H54 (cell line): Measurements from ENCODE around the gene WNT16.
"Not testable (repeated sequence)": the region's sequence is repeated elsewhere in the genome, so short reads cannot be mapped to it uniquely, and the experiment has no call there.

Source experiments
- DNase-seq: peaks from one replicate; pipeline ENCODE4 v3.0.0; 2011; ENCODE audit warnings: low spot score, mixed read lengths; ENCODE audit not compliant: insufficient read length
- FAIRE-seq: peaks from 3 replicates; lab custom pipeline; 2011; peaks lifted over from hg19 to GRCh38; lab: Jason Lieb, UNC
- POLR2A ChIP-seq: IDR thresholded peaks from 2 replicates; pipeline ENCODE4 v1.6.1; 2011; ENCODE audit warnings: low read depth, mild to moderate bottlenecking, low read length

The WNT16 gene

DNA sequence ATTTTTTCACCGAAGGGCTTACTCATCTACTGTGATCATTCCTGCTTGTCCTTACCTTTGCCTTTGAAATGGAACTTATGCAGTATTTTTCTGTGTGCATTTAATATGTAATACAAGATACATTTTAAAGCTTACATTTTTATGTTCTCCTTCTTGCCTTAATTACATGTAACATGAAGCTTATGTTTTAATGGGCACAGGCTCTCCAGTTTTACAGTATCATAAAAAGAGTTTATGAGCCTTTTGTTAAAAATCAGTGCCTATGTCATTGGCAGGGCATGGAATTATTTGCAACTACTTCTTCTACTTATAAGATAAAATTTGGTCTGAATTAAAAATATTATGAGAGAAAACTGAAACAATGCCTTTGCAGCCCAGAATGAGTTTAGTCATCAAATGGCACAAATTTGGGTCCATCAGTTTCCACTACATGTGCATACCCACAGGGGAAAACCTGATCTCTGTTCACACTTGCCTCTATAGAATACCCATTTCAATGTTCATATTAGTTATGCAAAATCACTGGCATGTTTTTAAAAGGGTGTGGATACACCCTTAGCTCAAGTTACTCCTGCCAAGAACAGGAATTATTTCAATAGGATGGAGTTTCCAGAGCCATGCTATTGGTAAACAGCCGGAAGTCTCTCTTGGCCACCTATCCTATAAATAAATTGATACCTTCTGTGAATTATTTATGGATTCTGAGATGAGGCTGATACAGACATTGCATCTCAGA, 27.9 kb upstream of the WNT16 start:
- DNase-seq: no peak
- FAIRE-seq: no peak
- TF ChIP-seq POLR2A: no peak

DNA sequence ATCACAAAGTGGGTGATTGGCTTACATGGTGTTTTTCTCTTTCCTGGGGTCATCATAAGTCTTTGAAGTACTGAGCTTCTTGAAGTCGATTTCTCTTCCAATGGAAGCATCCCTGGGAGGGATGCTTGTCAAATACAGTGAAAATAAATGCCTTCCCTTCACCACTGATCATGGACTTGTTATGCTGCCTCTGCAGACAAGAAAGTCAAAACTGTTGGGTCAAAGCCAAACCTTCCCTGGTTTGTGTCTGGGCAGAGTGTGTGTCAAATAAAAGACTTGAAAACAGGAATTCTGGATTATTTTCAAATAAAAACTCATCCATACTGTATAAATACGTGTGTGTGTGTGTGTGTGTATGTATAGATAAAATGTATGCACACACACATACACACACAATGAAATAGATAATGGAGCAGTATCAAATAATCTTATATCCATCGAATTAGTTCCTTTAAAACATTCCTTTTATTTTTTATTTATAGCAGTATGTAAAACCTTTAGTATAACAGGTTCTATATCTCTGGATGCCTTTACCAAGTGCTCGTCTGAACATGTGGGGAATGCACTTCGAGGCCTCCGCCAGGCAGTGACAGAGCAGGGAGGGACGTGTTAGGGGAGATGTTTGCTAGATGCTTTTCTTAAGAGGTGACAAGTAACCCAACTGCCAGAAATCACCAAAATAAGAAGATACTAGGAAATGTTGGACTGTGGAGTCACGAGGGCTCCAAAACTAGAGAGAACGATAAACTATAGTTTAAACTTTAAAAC, 27.2 kb upstream of the WNT16 start:
- DNase-seq (no peak), FAIRE-seq (peak; percentile 87)
- no peak for TF ChIP-seq POLR2A

DNA sequence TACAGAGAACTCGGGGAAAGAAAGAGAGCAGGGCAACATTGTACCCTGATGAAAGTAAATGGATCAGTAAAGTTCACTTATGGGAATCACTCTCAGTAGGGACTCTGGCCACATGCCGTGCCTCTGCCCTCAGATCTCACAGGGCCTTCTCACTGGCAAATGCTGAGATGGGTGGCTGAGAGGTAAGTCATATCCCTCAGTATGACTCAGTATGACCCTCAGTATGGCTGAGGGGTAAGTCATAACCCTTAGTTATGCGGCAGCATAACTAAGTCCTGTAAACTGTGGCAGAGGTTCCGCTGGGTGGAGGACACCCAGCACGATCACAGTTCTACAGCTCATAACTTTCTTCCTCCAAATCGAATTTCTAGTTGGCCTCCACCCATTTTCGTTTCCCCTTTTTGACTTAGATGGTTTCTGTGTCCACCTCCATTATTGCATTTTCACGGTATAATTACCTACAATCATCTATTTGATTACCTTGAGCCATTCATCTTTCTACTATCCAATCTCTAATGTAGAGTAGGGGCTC, 26.5 kb upstream of the WNT16 start:
- DNase-seq: peak; percentile 54
- no peak for TF ChIP-seq POLR2A
- FAIRE-seq: peak; percentile 100

DNA sequence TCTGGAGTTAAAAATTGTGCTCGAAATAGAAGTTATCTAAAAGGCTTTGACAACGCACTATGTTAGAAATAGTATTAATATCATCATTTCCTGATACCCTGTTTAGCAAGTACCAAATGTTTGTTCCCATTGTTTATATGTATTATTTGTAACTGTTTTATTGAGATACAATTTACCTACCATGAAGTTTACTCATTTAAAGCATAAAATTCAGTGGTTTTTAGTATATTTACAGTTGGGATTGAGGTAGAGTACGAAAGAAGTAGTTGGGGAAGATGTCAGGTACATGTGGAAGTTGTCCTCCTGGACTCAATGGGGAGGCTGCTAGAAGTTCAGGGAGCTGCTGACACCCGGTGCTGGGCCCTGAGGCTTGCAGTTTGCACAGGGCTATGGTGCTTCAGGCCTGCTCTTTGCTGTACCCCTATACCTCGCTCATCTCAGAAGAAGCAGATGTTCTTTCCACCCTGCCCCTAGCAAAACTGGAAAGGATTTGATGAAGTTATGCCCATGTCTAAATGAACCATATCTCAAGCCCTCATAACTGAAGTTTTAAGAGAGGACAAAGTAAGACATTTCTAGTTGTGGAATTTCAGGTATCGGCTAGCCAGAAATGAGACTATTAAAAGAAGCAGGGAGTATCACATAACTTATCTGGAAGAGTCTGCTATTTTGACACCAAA, 25.2 kb upstream of the WNT16 start:
- no peak for DNase-seq
- no peak for TF ChIP-seq POLR2A
- FAIRE-seq: no peak

DNA sequence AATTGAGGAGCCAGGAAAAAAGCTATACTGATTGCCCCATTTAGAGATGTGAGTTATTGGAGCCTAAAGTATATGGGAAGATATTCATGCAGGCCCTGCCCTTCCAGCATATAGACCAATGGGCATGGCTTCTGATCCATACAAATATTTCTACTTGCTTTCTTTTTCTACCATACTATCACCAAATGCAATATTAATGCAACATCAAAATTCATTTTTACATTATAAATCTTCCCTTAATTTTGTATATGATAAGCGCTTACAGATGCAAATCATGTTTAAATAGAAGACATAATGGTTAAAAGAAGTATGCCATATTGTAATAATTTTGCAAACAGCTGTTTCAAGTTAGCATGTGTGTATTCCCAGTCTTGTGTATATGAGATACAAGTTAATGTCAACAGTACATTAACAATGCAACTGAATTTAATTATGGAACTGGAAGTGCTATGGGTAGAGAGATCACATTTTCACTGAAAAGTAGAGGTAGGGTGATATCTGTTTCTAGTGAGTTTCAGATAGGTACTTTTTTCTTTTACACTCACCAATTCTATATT, 24.6 kb upstream of the WNT16 start:
- DNase-seq (no peak), FAIRE-seq (no peak)
- TF ChIP-seq POLR2A: no peak

DNA sequence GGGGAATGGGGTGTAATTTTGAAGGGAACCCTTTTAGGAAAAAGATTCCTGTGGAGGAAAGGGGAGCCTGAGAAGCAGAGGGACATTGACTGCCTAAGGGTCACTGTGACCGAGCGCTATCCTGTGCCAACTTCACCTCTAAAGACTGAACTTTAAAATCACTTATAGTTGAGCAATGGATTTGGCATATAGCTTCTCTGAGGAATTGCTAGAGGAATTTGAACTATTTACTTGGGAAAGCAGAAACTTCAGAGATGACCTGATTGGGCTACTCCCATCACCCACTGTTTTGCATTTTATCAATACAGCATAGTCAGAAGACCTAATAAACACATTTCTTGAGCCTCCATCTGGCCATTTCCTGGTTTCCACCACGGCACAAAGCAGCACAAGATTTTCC, 23.7 kb upstream of the WNT16 start:
- DNase-seq (no peak), FAIRE-seq (no peak)
- no peak for TF ChIP-seq POLR2A

DNA sequence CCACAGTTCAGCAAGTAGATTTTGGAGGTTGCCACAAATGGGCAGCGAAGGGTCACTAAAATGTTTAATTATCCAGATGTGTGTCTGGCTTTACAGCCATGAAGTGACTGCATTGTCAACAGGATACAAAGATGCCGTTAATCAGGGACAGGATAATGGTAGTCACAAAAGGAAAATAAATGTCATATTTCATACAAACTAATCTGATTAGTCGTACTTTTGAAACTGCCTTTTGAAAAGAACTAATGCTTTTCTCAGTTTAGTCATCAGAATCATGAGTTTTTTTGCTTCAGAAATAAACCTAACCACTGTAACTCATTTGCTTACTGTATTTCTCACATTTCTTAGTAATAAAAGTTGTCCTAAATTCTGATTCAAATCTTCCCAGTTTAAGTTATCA, 22.2 kb upstream of the WNT16 start:
- FAIRE-seq (peak; percentile 71), DNase-seq (no peak)
- TF ChIP-seq POLR2A: no peak

DNA sequence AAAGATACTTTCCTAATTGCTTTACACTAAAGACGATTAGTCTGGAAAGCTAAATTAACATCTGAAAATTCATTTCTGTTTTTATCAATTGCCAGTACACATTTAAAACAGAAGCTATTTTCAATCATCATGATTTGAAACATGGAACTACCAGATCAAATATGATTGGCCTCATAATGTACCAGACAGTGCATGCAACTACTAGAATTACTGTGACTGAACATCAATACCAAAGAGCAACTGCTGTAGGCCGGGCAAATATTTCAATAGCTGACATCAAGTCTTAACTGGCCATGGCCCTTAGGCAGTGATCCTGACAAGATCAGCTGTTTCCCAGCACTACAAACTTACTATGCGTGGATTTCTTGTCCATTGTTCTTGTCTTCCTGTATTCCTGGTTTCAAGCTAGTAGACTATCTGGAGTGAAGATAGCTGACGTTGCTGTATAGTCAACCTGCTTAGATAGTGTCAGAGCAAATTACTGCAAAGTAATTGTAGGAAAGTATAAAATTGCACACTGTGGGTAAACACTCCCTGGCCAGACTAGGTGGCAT, 21.7 kb upstream of the WNT16 start:
- TF ChIP-seq POLR2A: no peak
- peak; percentile 15 for FAIRE-seq
- DNase-seq: no peak

DNA sequence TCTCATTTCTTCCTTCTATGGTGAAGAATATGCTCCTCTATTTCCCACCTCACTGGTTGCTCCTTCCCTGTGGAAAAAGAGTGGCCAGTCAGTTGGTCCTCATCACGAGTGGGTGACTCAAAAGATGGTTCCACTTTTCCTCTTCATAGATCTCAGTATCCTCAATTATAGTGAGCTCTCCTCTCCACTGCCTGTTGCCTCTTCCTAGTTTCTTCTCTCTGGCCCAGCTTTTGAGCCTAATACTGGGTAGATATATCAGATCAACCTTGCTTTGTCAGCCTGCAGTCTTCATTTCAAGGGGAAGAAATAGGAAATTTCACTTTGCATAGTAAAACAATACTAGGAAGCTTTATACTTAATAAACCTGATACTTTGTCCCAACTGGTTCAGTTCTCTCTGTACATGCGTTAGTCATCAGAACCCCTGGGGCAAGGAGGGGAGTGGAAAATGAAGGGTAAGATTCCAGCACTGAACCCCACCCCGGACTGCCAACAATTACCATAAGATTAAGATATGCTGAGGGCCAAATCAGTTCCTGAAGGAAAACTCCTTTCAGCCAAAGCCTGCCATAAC, 15.5 kb upstream of the WNT16 start:
- FAIRE-seq (peak; percentile 91), DNase-seq (no peak)

DNA sequence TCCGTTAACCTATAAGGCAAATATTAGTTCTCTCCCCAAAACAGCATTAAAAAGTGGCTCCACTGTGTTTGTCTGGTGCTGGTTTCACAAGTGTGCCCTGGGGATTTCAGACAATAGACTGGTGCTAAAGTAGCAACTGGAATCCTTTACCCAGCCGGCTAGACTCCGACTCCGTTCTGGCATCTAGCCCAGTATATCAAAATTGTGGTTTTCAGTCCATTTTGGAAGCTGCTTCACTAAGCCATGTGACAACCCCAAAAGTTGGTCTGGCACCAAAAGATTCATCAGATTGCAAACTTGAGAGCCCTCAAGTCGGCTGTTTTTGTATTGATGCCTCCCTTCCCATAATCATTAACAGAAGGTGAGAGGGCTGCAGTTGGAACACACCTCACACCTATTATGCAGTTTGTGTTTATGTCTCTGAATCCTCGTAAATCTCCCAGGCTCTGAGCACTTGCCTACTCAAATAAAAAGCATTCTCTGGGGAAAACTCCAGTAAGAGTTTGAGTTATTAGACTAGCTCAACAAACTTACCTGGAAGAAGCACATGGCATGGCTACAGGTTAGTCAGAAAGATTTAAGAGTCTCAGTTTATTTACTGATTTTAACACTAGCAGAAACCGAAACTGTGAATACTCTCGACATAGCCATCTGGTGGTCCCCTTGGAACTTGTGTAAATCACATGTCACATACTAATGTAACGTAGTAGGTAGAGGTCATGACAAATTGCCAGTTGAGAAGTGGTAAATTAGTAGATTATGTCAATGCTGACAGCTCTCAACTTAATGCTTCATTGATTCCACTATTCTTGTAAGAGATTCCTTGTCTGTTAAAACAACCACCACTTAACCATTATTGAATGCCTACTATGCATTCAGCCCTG, 14.8 kb upstream of the WNT16 start:
- DNase-seq (no peak), FAIRE-seq (peak; percentile 61)
- TF ChIP-seq POLR2A: no peak

More for the DNA sequence above, 15.5 kb upstream of the WNT16 start:
- TF ChIP-seq POLR2A: no peak

DNA sequence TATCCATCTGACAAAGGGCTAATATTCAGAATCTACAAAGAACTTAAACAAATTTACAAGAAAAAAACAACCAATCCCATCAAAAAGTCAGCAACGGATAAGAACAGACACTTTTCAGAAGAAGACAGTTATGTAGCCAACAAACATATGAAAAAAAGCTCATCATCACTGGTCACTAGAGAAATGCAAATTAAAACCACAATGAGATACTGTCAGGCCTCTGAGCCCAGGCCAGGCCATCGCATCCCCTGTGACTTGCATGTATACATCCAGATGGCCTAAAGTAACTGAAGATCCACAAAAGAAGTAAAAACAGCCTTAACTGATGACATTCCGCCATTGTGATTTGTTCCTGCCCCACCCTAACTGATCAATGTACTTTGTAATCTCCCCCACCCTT, 13.6 kb upstream of the WNT16 start:
- FAIRE-seq, DNase-seq: not testable (repeated sequence)

DNA sequence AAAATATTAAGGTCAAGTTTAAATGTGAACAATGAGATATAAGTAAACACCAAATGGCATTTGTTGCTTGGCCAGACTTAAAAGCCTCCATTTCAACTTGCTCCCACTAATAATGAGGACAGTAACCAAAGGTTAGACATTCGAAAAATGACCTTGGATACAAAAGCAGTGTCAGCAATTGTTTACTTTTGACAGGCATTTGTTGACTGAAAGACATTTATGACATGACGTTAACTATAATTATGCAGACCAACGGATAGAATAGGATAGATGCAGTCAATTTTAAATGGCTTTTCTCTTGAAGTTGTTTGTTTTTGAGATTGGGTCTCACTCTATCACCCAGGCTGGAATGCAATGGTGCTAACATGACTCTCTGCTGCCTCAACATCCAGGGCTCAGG, 6.3 kb upstream of the WNT16 start:
- FAIRE-seq: no peak
- TF ChIP-seq POLR2A: no peak
- DNase-seq: no peak
